Osteocyte (in vitro differentiated cells): ENCODE measurements around the gene RAD54L. TPM values are rescaled to one million over a fixed set of nuclear protein-coding genes. Genes with fewer than 3 reads are reported as not detected.

ENCODE experiments used
- DNase-seq: peaks from one replicate; pipeline ENCODE4 v3.0.0; 2021; ENCODE audit warnings: mixed read lengths; ENCODE audit not compliant: unreplicated experiment; ENCODE audit errors: extremely low spot score
- H3K27ac Mint-ChIP-seq: one replicate; pipeline ENCODE4 v1.8.0; 2021; ENCODE audit warnings: mild to moderate bottlenecking, mixed read lengths; ENCODE audit not compliant: unreplicated experiment
- H3K27me3 Mint-ChIP-seq: one replicate; pipeline ENCODE4 v1.8.0; 2021; ENCODE audit warnings: mixed read lengths; ENCODE audit not compliant: unreplicated experiment
- H3K36me3 Mint-ChIP-seq: one replicate; pipeline ENCODE4 v1.8.0; 2021; ENCODE audit warnings: mixed read lengths; ENCODE audit not compliant: unreplicated experiment
- H3K4me1 Mint-ChIP-seq: one replicate; pipeline ENCODE4 v1.8.0; 2021; ENCODE audit warnings: mixed read lengths; ENCODE audit not compliant: unreplicated experiment
- H3K4me3 Mint-ChIP-seq: one replicate; pipeline ENCODE4 v1.8.0; 2021; ENCODE audit warnings: mild to moderate bottlenecking, moderate library complexity, mixed read lengths; ENCODE audit not compliant: unreplicated experiment
- H3K9me3 Mint-ChIP-seq: one replicate; pipeline ENCODE4 v1.8.0; 2021; ENCODE audit warnings: mixed read lengths; ENCODE audit not compliant: unreplicated experiment
- total RNA-seq: library from RNA; stranded (reverse); gene quantifications from 2 replicates; pipeline ENCODE4 v1.2.1, GENCODE V29; 2021
- TF ChIP-seq, protein P1 (sequence below): fragments of 200-600 bp; sonication (generic); IDR thresholded peaks from 2 replicates; pipeline ENCODE4 v1.5.0; 2021; ENCODE audit warnings: antibody characterized with exemption, mild to moderate bottlenecking, moderate library complexity

The RAD54L gene
- total RNA-seq, 1 donor from 2014 or later: 4.2 TPM

GRCh38 chr1:46288485-46289133 lies 41.0 kb downstream of the RAD54L start:
- H3K27ac Mint-ChIP-seq: no peak overlapping the region
- no peaks in the 10 kb centered on the region for H3K4me1 Mint-ChIP-seq
- H3K27me3 Mint-ChIP-seq: no peaks in the 10 kb centered on the region
- no peak overlapping the region for H3K4me3 Mint-ChIP-seq
- TF ChIP-seq, protein P1, sequence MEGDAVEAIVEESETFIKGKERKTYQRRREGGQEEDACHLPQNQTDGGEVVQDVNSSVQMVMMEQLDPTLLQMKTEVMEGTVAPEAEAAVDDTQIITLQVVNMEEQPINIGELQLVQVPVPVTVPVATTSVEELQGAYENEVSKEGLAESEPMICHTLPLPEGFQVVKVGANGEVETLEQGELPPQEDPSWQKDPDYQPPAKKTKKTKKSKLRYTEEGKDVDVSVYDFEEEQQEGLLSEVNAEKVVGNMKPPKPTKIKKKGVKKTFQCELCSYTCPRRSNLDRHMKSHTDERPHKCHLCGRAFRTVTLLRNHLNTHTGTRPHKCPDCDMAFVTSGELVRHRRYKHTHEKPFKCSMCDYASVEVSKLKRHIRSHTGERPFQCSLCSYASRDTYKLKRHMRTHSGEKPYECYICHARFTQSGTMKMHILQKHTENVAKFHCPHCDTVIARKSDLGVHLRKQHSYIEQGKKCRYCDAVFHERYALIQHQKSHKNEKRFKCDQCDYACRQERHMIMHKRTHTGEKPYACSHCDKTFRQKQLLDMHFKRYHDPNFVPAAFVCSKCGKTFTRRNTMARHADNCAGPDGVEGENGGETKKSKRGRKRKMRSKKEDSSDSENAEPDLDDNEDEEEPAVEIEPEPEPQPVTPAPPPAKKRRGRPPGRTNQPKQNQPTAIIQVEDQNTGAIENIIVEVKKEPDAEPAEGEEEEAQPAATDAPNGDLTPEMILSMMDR: no peak
- H3K36me3 Mint-ChIP-seq: peaks cover 27% of the 10 kb centered on the region
- DNase-seq: no peak
- H3K9me3 Mint-ChIP-seq: no peaks in the 10 kb centered on the region

GRCh38 chr1:46289134-46289494 lies 41.6 kb downstream of the RAD54L start:
- DNase-seq: no peak
- Mint-ChIP-seq H3K4me3 (no peak overlapping the region), H3K27ac (no peak overlapping the region), H3K27me3 (no peaks in the 10 kb centered on the region), H3K4me1 (no peaks in the 10 kb centered on the region), H3K9me3 (no peaks in the 10 kb centered on the region), H3K36me3 (peaks cover 24% of the 10 kb centered on the region)
- TF ChIP-seq, protein P1: no peak

- no peak for DNase-seq
- no peaks in the 10 kb centered on the region for H3K4me1 Mint-ChIP-seq
- H3K36me3 Mint-ChIP-seq: peaks cover 18% of the 10 kb centered on the region
- no peaks in the 10 kb centered on the region for H3K27me3 Mint-ChIP-seq
- TF ChIP-seq, protein P1: no peak
- no peak overlapping the region for H3K27ac Mint-ChIP-seq
- H3K9me3 Mint-ChIP-seq: no peaks in the 10 kb centered on the region
- H3K4me3 Mint-ChIP-seq: no peak overlapping the region
Observed at GRCh38 chr1:46289976-46290375, 42.4 kb downstream of the RAD54L start.

GRCh38 chr1:46295306-46295705 lies 47.7 kb downstream of the RAD54L start:
- Mint-ChIP-seq H3K4me1 (peaks cover 10% of the 10 kb centered on the region), H3K4me3 (no peak overlapping the region)

DNA sequence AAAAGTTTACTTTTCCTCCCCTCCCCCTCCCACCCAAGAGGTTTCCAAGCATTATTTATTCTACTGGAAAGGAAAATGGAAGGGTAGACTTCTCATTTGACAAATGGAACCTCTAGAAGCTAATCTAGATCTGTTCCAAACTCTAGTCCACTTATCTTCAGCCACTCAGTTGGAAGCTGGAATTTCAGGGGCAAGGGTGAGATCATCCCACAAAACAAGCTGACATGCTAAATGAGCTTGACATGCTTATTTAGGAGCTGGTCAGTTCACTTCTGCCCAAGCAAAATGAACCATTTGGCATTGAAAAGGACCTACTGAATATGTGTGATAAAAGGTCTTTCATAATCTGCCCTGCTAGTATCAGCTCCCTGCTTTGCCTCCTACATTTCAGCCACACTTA lies 50.8 kb downstream of the RAD54L start:
- Mint-ChIP-seq H3K9me3 (no peaks in the 10 kb centered on the region), H3K4me3 (no peak overlapping the region), H3K27ac (peak overlapping the region; percentile 47), H3K4me1 (peaks cover 24% of the 10 kb centered on the region), H3K27me3 (no peaks in the 10 kb centered on the region), H3K36me3 (peaks cover 28% of the 10 kb centered on the region)
- TF ChIP-seq, protein P1: no peak
- DNase-seq: no peak

More at GRCh38 chr1:46295306-46295705, 47.7 kb downstream of the RAD54L start:
- Mint-ChIP-seq H3K27me3 (no peaks in the 10 kb centered on the region), H3K36me3 (peaks cover 33% of the 10 kb centered on the region), H3K27ac (no peak overlapping the region), H3K9me3 (no peaks in the 10 kb centered on the region)
- no peak for DNase-seq
- TF ChIP-seq, protein P1: no peak
